8988T (cell line): ENCODE measurements around the gene TJP2.

Source experiments
- DNase-seq: peaks from one replicate; pipeline ENCODE4 v3.0.0; 2011

The TJP2 gene

GRCh38 chr9:69173891-69174615 is at the start of gene TJP2:
Gene TJP2, plus strand, starts transcription at chr9:69174277. Its CDS starts 96 bp downstream, at chr9:69174373.
- DNase-seq: peak; percentile 42

GRCh38 chr9:69130456-69131441 is 43.3 kb upstream of the TJP2 start:
- DNase-seq: no peak

GRCh38 chr9:69131682-69132081 is 42.4 kb upstream of the TJP2 start:
- DNase-seq: no peak

GRCh38 chr9:69132361-69132760 is 41.7 kb upstream of the TJP2 start:
- no peak for DNase-seq

- no peak for DNase-seq
These were observed 39.7 kb upstream of the TJP2 start for GRCh38 chr9:69134412-69134811.

- DNase-seq: no peak
These were observed 37.9 kb upstream of the TJP2 start for GRCh38 chr9:69136185-69136584.

- no peak for DNase-seq
These were observed 37.3 kb upstream of the TJP2 start for GRCh38 chr9:69136779-69137178.

GRCh38 chr9:69137311-69137710 is 36.8 kb upstream of the TJP2 start:
- no peak for DNase-seq

- DNase-seq: no peak
These were observed 34.5 kb upstream of the TJP2 start for GRCh38 chr9:69139596-69139995.

GRCh38 chr9:69140123-69140735 is 33.8 kb upstream of the TJP2 start:
- no peak for DNase-seq

- no peak for DNase-seq
These were observed 32.2 kb upstream of the TJP2 start for GRCh38 chr9:69141851-69142250.

GRCh38 chr9:69143291-69143690 is 30.8 kb upstream of the TJP2 start:
- no peak for DNase-seq

- DNase-seq: no peak
These were observed 28.8 kb upstream of the TJP2 start for GRCh38 chr9:69145144-69145715.

- DNase-seq: no peak
These were observed 26.8 kb upstream of the TJP2 start for GRCh38 chr9:69147041-69147834.

- no peak for DNase-seq
These were observed 24.7 kb upstream of the TJP2 start for GRCh38 chr9:69149321-69149807.

- no peak for DNase-seq
These were observed 22.6 kb upstream of the TJP2 start for GRCh38 chr9:69151506-69151905.

GRCh38 chr9:69153707-69154521 is 20.2 kb upstream of the TJP2 start:
- DNase-seq: no peak

GRCh38 chr9:69155341-69156030 is 18.6 kb upstream of the TJP2 start:
- DNase-seq: no peak

- no peak for DNase-seq
These were observed 16.2 kb upstream of the TJP2 start for GRCh38 chr9:69157751-69158466.

- no peak for DNase-seq
These were observed 15.6 kb upstream of the TJP2 start for GRCh38 chr9:69158471-69158870.
